K562 (cell line): Measurements from ENCODE around the gene RASGRP4. TPM values are rescaled to one million over a fixed set of nuclear protein-coding genes. Genes with fewer than 3 reads are reported as not detected.

Experiments used
- CREM ChIP-seq: IDR thresholded peaks from 2 replicates; pipeline ENCODE4 v1.6.1; 2014; ENCODE audit warnings: antibody characterized with exemption, low read depth
- CTBP1 ChIP-seq: fragments of 450-650 bp; IDR thresholded peaks from 2 replicates; pipeline ENCODE4 v1.6.1; 2016; ENCODE audit warnings: borderline replicate concordance
- E2F8 ChIP-seq: fragments of 450-650 bp; IDR thresholded peaks from 2 replicates; pipeline ENCODE4 v1.7.1; 2018; ENCODE audit warnings: mild to moderate bottlenecking, low read depth; ENCODE audit not compliant: partially characterized antibody
- GABPB1 ChIP-seq: sonication (generic); formaldehyde crosslinking; IDR thresholded peaks from 2 replicates; pipeline ENCODE4 v1.8.0; 2022; ENCODE audit warnings: mild to moderate bottlenecking, missing genetic modification reagents
- HDAC3 ChIP-seq: fragments of 450-650 bp; IDR thresholded peaks from 2 replicates; pipeline ENCODE4 v1.6.1; 2018; ENCODE audit warnings: borderline replicate concordance, mild to moderate bottlenecking, moderate library complexity; ENCODE audit not compliant: partially characterized antibody
- L3MBTL2 ChIP-seq: fragments of 450-650 bp; IDR thresholded peaks from 2 replicates; pipeline ENCODE4 v1.6.1; 2016; ENCODE audit warnings: mild to moderate bottlenecking, moderate library complexity
- MBD2 ChIP-seq: sonication (generic); IDR thresholded peaks from 2 replicates; pipeline ENCODE4 v1.6.1; 2016; ENCODE audit warnings: low read depth, borderline replicate concordance
- MTA3 ChIP-seq: fragments of 450-650 bp; formaldehyde crosslinking; IDR thresholded peaks from 2 replicates; pipeline ENCODE4 v1.6.1; 2017; ENCODE audit warnings: mild to moderate bottlenecking, borderline replicate concordance
- NCOA1 ChIP-seq: fragments of 450-650 bp; IDR thresholded peaks from 2 replicates; pipeline ENCODE4 v1.6.1; 2016; ENCODE audit warnings: low read depth
- NCOR1 ChIP-seq: fragments of 450-650 bp; IDR thresholded peaks from 2 replicates; pipeline ENCODE4 v1.6.1; 2016; ENCODE audit warnings: mild to moderate bottlenecking, moderate library complexity
- RBM25 ChIP-seq: fragments of 200-400 bp; formaldehyde crosslinking; IDR thresholded peaks from 2 replicates; pipeline ENCODE4 v1.6.1; 2018; ENCODE audit warnings: low read length, low read depth, moderate library complexity; ENCODE audit not compliant: severe bottlenecking
- RBM39 ChIP-seq: fragments of 200-400 bp; formaldehyde crosslinking; optimal IDR thresholded peaks from 2 replicates; pipeline ENCODE3; 2018; ENCODE audit warnings: low read depth, low read length
- SRSF3 ChIP-seq: fragments of 200-400 bp; formaldehyde crosslinking; IDR thresholded peaks from 2 replicates; pipeline ENCODE4 v1.6.1; 2016; ENCODE audit warnings: mild to moderate bottlenecking, low read length, moderate library complexity; ENCODE audit not compliant: insufficient read depth
- SUPT5H ChIP-seq: fragments of 450-650 bp; IDR thresholded peaks from 2 replicates; pipeline ENCODE4 v1.6.1; 2016
- TEAD1 ChIP-seq, 2 experiments: fragments of 450-650 bp in 1 of 2; sonication (generic) in 1 of 2; formaldehyde crosslinking; IDR thresholded peaks; 2 replicates each; pipeline versions ENCODE4 v1.4.0 to v1.8.0; 2020 to 2022; ENCODE audit warnings: mild to moderate bottlenecking in 2 of 2, missing genetic modification reagents in 1 of 2
- TRIM28 ChIP-seq: fragments of 450-650 bp; IDR thresholded peaks from 2 replicates; pipeline ENCODE4 v1.6.1; 2017
- ZBTB2 ChIP-seq: fragments of 450-650 bp; IDR thresholded peaks from 2 replicates; pipeline ENCODE4 v1.6.1; 2016; ENCODE audit warnings: antibody characterized with exemption
- ZEB2 ChIP-seq: fragments of 450-650 bp; IDR thresholded peaks from 2 replicates; pipeline ENCODE4 v1.6.1; 2016
- ZNF445 ChIP-seq: fragments of 250-450 bp; sonication (Bioruptor Pico); IDR thresholded peaks from 2 replicates; pipeline ENCODE4 v1.4.0; 2020; ENCODE audit warnings: low read depth, mild to moderate bottlenecking, moderate library complexity
- ZNF609 ChIP-seq: sonication (generic); formaldehyde crosslinking; IDR thresholded peaks from 2 replicates; pipeline ENCODE4 v1.8.1; 2023; ENCODE audit warnings: missing genetic modification reagents, mild to moderate bottlenecking, borderline replicate concordance
- polyA plus RNA-seq, 8 experiments: library from polyadenylated mRNA; depleted of rRNA in 4 of 8; stranded (reverse) in 5 of 8; unstranded in 3 of 8; fragments of >200 nt; fragmentation: Nextera tagmentation in 2 of 8; fragmentation: Illumina TruSeq in 1 of 8; extraction: Ambion mirVana in 2 of 8; extraction: Trizol in 1 of 8; gene quantifications; 2 replicates each; pipeline versions ENCODE4 v1.2.1 to v1.2.3, GENCODE V29; 2011 to 2014; ENCODE audit warnings: inconsistent platforms in 1 of 8, missing spikeins in 1 of 8
- total RNA-seq, 7 experiments: library from RNA; depleted of rRNA in 6 of 7; stranded (reverse); fragments of >200 nt in 6 of 7; fragmentation: Illumina TruSeq in 2 of 7; extraction: Trizol in 2 of 7; gene quantifications; 2 replicates each; pipeline versions ENCODE4 v1.2.1 to v1.2.3, GENCODE V29; 2011 to 2021; ENCODE audit warnings: low replicate concordance in 1 of 7
- TF ChIP-seq, protein P1 (sequence below): sonication (generic); formaldehyde crosslinking; IDR thresholded peaks from 2 replicates; pipeline ENCODE4 v1.5.0; 2020; ENCODE audit warnings: missing genetic modification reagents

Gene RASGRP4
- total and polyA plus RNA-seq, 9 of the 15 experiments (the other 6 are each of a cell fraction or from before 2014, with no cell fraction given), result 0.39 to 4.6 (median 3.8) TPM

- TF ChIP-seq E2F8 (no peak), RBM39 (no peak), ZEB2 (peak; percentile 32), RBM25 (no peak), HDAC3 (peak; percentile 68), NCOA1 (no peak; the same call in 1 of the 2 replicates), SUPT5H (no peak), ZNF609 (no peak), GABPB1 (CRISPR knock-in tag) (peak; percentile 25; the same call in 1 of the 2 replicates), CREM (peak; percentile 43; the same call in 1 of the 2 replicates), NCOR1 (peak; percentile 88), MTA3 (peak; percentile 69; the same call in 1 of the 2 replicates), ZNF445 (CRISPR knock-in tag) (no peak), CTBP1 (peak; percentile 81; the same call in 1 of the 2 replicates), MBD2 (0 out of 2 replicates have a peak, but pooled peaks have one; percentile 44), ZBTB2 (0 out of 2 replicates have a peak, but pooled peaks have one; percentile 20), TRIM28 (peak; percentile 65), L3MBTL2 (peak; percentile 60; the same call in 1 of the 2 replicates), TEAD1 (CRISPR knock-in tag; IDR thresholded peaks at IDR 0.05) (no peak), SRSF3 (no peak)
- TF ChIP-seq, protein P1, sequence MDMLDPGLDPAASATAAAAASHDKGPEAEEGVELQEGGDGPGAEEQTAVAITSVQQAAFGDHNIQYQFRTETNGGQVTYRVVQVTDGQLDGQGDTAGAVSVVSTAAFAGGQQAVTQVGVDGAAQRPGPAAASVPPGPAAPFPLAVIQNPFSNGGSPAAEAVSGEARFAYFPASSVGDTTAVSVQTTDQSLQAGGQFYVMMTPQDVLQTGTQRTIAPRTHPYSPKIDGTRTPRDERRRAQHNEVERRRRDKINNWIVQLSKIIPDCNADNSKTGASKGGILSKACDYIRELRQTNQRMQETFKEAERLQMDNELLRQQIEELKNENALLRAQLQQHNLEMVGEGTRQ (CRISPR knock-in tag), result no peak
Observed at GRCh38 chr19:38412961-38413360, 13.1 kb downstream of the RASGRP4 start (continued).
